HepG2 (cell line): ENCODE results near the gene INHA. TPM values are rescaled to one million over a fixed set of nuclear protein-coding genes. Genes with fewer than 3 reads are reported as not detected.

Experiments used
- ETV5 ChIP-seq: IDR thresholded peaks from 2 replicates; pipeline ENCODE4 v1.6.1; 2018; ENCODE audit warnings: missing biosample characterization, missing genetic modification reagents, inconsistent platforms, borderline replicate concordance
- GATA4 ChIP-seq: sonication (generic); IDR thresholded peaks from 2 replicates; pipeline ENCODE4 v1.6.1; 2016; ENCODE audit warnings: antibody characterized with exemption, low read depth, borderline replicate concordance
- HIVEP1 ChIP-seq: sonication (generic); formaldehyde crosslinking; IDR thresholded peaks from 2 replicates; pipeline ENCODE4 v1.4.0; 2020; ENCODE audit warnings: mild to moderate bottlenecking, missing genetic modification reagents
- KDM2A ChIP-seq: sonication (generic); formaldehyde crosslinking; IDR thresholded peaks from 2 replicates; pipeline ENCODE4 v1.4.0; 2020; ENCODE audit warnings: low read depth, missing genetic modification reagents, borderline replicate concordance
- MZF1 ChIP-seq: sonication (generic); formaldehyde crosslinking; IDR thresholded peaks from 2 replicates; pipeline ENCODE4 v1.8.1; 2023; ENCODE audit warnings: mild to moderate bottlenecking, missing genetic modification reagents, borderline replicate concordance
- RBAK ChIP-seq: sonication (generic); formaldehyde crosslinking; IDR thresholded peaks from 2 replicates; pipeline ENCODE4 v1.5.1; 2020; ENCODE audit warnings: mild to moderate bottlenecking, missing genetic modification reagents
- SCMH1 ChIP-seq: sonication (generic); formaldehyde crosslinking; IDR thresholded peaks from 2 replicates; pipeline ENCODE4 v1.9.0; 2021; ENCODE audit warnings: missing genetic modification reagents, mild to moderate bottlenecking, borderline replicate concordance
- STAT5B ChIP-seq: sonication (generic); formaldehyde crosslinking; IDR thresholded peaks from 2 replicates; pipeline ENCODE4 v1.4.0; 2020; ENCODE audit warnings: missing genetic modification reagents
- TARDBP ChIP-seq: sonication (generic); formaldehyde crosslinking; IDR thresholded peaks from 2 replicates; pipeline ENCODE4 v1.8.0; 2022; ENCODE audit warnings: mild to moderate bottlenecking, missing genetic modification reagents
- THAP9 ChIP-seq: sonication (generic); formaldehyde crosslinking; IDR thresholded peaks from 2 replicates; pipeline ENCODE4; 2020; ENCODE audit warnings: missing genetic modification reagents, mild to moderate bottlenecking, borderline replicate concordance
- ZBTB14 ChIP-seq: sonication (generic); formaldehyde crosslinking; IDR thresholded peaks from 2 replicates; pipeline ENCODE4 v1.4.0; 2020; ENCODE audit warnings: missing genetic modification reagents
- ZBTB4 ChIP-seq: sonication (generic); formaldehyde crosslinking; IDR thresholded peaks from 2 replicates; pipeline ENCODE4 v1.4.0; 2020; ENCODE audit warnings: missing genetic modification reagents, mild to moderate bottlenecking, borderline replicate concordance
- ZFP36L1 ChIP-seq: sonication (generic); formaldehyde crosslinking; IDR thresholded peaks from 2 replicates; pipeline ENCODE4 v1.8.0; 2022; ENCODE audit warnings: mild to moderate bottlenecking, missing genetic modification reagents, moderate library complexity
- ZNF567 ChIP-seq: sonication (generic); formaldehyde crosslinking; IDR thresholded peaks from 2 replicates; pipeline ENCODE4 v1.8.1; 2023; ENCODE audit warnings: mild to moderate bottlenecking, missing genetic modification reagents, borderline replicate concordance
- polyA plus RNA-seq, 8 experiments: library from polyadenylated mRNA; depleted of rRNA in 3 of 8; stranded (reverse) in 7 of 8; unstranded in 1 of 8; fragments of >200 nt; fragmentation: Illumina TruSeq in 4 of 8; extraction: Trizol in 4 of 8; gene quantifications; 2 replicates each; pipeline versions ENCODE4 v1.2.1 to v1.2.3, GENCODE V29; 2011 to 2016; ENCODE audit warnings: low read depth in 4 of 8, missing spikeins in 1 of 8, mixed read lengths in 1 of 8; ENCODE audit not compliant: insufficient read depth in 1 of 8
- total RNA-seq, 5 experiments: library from RNA; depleted of rRNA; stranded (reverse); fragments of >200 nt; fragmentation: Illumina TruSeq; extraction: Trizol; gene quantifications; 2 replicates each; pipeline ENCODE4 v1.2.3, GENCODE V29; 2016; ENCODE audit warnings: low read depth in 1 of 5

The INHA gene
- total and polyA plus RNA-seq, 2 of the 13 experiments (the other 11 are each of a cell fraction or from before 2014, with no cell fraction given), result 4.1 to 15.2 TPM

GRCh38 chr2:219552382-219553167 lies 19.5 kb upstream of the INHA start (continued):
- no peak for TF ChIP-seq GATA4
- no peak; the same call in 1 of the 2 replicates for TF ChIP-seq ETV5 (CRISPR knock-in tag)
- TF ChIP-seq SCMH1, result no peak
- peak; percentile 82 for TF ChIP-seq ZNF567 (CRISPR knock-in tag)
- TF ChIP-seq ZFP36L1 (CRISPR knock-in tag), result 0 out of 2 replicates have a peak, but pooled peaks have one; percentile 18
- 0 out of 2 replicates have a peak, but pooled peaks have one; percentile 45 for TF ChIP-seq TARDBP (CRISPR knock-in tag)
- peak; percentile 99 for TF ChIP-seq KDM2A (CRISPR knock-in tag)
- peak; percentile 29 for TF ChIP-seq HIVEP1 (CRISPR knock-in tag)
- TF ChIP-seq THAP9 (CRISPR knock-in tag), result peak; percentile 69
- 0 out of 2 replicates have a peak, but pooled peaks have one; percentile 79 for TF ChIP-seq ZBTB14
- peak; percentile 47 for TF ChIP-seq ZBTB4 (CRISPR knock-in tag)
- TF ChIP-seq RBAK (CRISPR knock-in tag), result no peak
- no peak for TF ChIP-seq STAT5B (CRISPR knock-in tag)
- no peak for TF ChIP-seq MZF1 (CRISPR knock-in tag)
